Measurements from ENCODE around the gene TRAPPC12. TPM values are rescaled to one million over a fixed set of nuclear protein-coding genes. Genes with fewer than 3 reads are reported as not detected.
"Not testable (repeated sequence)": the region's sequence is repeated elsewhere in the genome, so short reads cannot be mapped to it uniquely, and the experiment has no call there.

Gene TRAPPC12
- total RNA-seq, 3 donors from 2014 or later, result 79.9 to 89.4 (median 84.5) TPM

DNA sequence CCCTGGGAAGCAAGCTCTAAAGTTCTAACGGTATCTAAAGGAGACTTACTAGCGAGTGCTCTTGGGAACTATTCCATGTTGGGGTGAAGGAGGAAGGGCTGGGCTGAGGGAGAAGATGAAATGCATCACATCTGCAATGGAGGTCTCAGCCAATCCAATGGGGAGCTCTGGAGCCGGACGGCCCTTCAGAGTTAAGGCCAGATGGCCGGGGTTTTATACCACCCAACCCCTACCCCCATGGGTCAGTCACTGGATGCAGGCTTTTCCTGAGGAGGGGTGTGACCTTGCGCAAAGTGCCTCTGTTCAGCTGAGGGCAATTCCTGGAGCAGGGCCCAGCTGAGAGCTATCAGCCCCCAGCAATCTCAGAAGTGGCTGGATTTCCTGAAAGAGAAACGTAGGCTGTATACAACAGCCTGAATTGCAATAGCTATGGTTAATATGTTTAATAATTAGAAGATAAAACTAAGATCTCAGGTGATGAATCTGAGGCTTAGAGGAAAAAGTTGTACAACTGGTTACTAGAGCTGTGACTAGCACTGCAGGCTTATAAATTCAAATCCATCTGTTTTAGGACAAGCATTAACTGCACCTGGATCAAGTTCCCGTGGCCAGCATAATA, 23.4 kb upstream of the TRAPPC12 start:
- peaks cover 4% of the 10 kb centered on the region for H3K9me3 Mint-ChIP-seq
- H3K4me3 Mint-ChIP-seq, result no peak overlapping the region
- peaks cover 26% of the 10 kb centered on the region for H3K36me3 Mint-ChIP-seq (ENCODE audit: insufficient read depth)
- H3K27me3 Mint-ChIP-seq (ENCODE audit: low read depth), result no peaks in the 10 kb centered on the region
- H3K4me1 Mint-ChIP-seq (ENCODE audit: low read depth), result peaks cover 21% of the 10 kb centered on the region
- DNase-seq, result no peak
- no peak for ATAC-seq

DNA sequence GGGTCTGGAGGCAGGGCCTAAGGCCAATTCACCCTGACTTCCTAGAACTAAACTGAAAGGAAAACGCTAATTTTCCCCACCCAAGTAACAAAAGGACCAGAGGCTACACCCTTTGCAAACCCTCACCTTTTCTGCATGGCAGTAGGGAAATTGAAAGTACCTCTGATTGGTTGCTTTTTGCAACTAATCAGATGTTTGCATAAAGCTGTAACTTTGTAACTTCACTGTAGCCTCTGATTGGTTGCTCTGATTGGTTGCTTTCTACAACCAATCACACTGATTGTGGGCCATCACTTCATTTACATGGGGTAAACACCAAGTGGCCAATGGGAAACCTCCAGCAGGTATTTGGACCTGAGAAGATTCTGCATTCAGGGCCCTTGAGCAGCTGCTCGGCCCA, 22.7 kb upstream of the TRAPPC12 start:
- Mint-ChIP-seq H3K27me3 (ENCODE audit: low read depth) (no peaks in the 10 kb centered on the region), H3K9me3 (peaks cover 4% of the 10 kb centered on the region), H3K36me3 (ENCODE audit: insufficient read depth) (peaks cover 21% of the 10 kb centered on the region), H3K4me1 (ENCODE audit: low read depth) (peaks cover 23% of the 10 kb centered on the region), H3K4me3 (no peak overlapping the region)
- DNase-seq (no peak), ATAC-seq (no peak)

GRCh38 chr2:3357446-3357845, 22.0 kb upstream of the TRAPPC12 start:
- not testable (repeated sequence) for H3K9me3 Mint-ChIP-seq; H3K27me3 Mint-ChIP-seq (ENCODE audit: low read depth); ATAC-seq; H3K4me3 Mint-ChIP-seq; DNase-seq
- Mint-ChIP-seq H3K4me1 (ENCODE audit: low read depth) (peaks cover 23% of the 10 kb centered on the region), H3K36me3 (ENCODE audit: insufficient read depth) (peaks cover 19% of the 10 kb centered on the region)

GRCh38 chr2:3357926-3358325, 21.6 kb upstream of the TRAPPC12 start:
- no peak for DNase-seq
- no peak overlapping the region for H3K4me3 Mint-ChIP-seq
- no peaks in the 10 kb centered on the region for H3K27me3 Mint-ChIP-seq (ENCODE audit: low read depth)
- peaks cover 16% of the 10 kb centered on the region for H3K36me3 Mint-ChIP-seq (ENCODE audit: insufficient read depth)
- peaks cover 27% of the 10 kb centered on the region for H3K4me1 Mint-ChIP-seq (ENCODE audit: low read depth)
- no peaks in the 10 kb centered on the region for H3K9me3 Mint-ChIP-seq
- ATAC-seq, result no peak

GRCh38 chr2:3361518-3362389, 17.7 kb upstream of the TRAPPC12 start:
- no peaks in the 10 kb centered on the region for H3K9me3 Mint-ChIP-seq

GRCh38 chr2:3365219-3365618, 14.3 kb upstream of the TRAPPC12 start:
- H3K9me3 Mint-ChIP-seq, result no peaks in the 10 kb centered on the region

More at GRCh38 chr2:3361518-3362389, 17.7 kb upstream of the TRAPPC12 start:
- Mint-ChIP-seq H3K36me3 (ENCODE audit: insufficient read depth) (peaks cover 3% of the 10 kb centered on the region), H3K4me1 (ENCODE audit: low read depth) (peaks cover 34% of the 10 kb centered on the region), H3K27me3 (ENCODE audit: low read depth) (no peaks in the 10 kb centered on the region), H3K4me3 (no peak overlapping the region)
- DNase-seq (no peak), ATAC-seq (no peak)

GRCh38 chr2:3368261-3368722, 11.2 kb upstream of the TRAPPC12 start:
- H3K4me3 Mint-ChIP-seq, result no peak overlapping the region
- no peak for DNase-seq
- H3K27me3 Mint-ChIP-seq (ENCODE audit: low read depth), result no peaks in the 10 kb centered on the region
- H3K9me3 Mint-ChIP-seq, result no peaks in the 10 kb centered on the region
- ATAC-seq, result no peak
- peaks cover 21% of the 10 kb centered on the region for H3K4me1 Mint-ChIP-seq (ENCODE audit: low read depth)
- peaks cover 12% of the 10 kb centered on the region for H3K36me3 Mint-ChIP-seq (ENCODE audit: insufficient read depth)

More at GRCh38 chr2:3365219-3365618, 14.3 kb upstream of the TRAPPC12 start:
- no peak for DNase-seq
- Mint-ChIP-seq H3K36me3 (ENCODE audit: insufficient read depth) (peaks cover 16% of the 10 kb centered on the region), H3K4me1 (ENCODE audit: low read depth) (peaks cover 32% of the 10 kb centered on the region), H3K4me3 (no peak overlapping the region), H3K27me3 (ENCODE audit: low read depth) (no peaks in the 10 kb centered on the region)
- ATAC-seq, result no peak

DNA sequence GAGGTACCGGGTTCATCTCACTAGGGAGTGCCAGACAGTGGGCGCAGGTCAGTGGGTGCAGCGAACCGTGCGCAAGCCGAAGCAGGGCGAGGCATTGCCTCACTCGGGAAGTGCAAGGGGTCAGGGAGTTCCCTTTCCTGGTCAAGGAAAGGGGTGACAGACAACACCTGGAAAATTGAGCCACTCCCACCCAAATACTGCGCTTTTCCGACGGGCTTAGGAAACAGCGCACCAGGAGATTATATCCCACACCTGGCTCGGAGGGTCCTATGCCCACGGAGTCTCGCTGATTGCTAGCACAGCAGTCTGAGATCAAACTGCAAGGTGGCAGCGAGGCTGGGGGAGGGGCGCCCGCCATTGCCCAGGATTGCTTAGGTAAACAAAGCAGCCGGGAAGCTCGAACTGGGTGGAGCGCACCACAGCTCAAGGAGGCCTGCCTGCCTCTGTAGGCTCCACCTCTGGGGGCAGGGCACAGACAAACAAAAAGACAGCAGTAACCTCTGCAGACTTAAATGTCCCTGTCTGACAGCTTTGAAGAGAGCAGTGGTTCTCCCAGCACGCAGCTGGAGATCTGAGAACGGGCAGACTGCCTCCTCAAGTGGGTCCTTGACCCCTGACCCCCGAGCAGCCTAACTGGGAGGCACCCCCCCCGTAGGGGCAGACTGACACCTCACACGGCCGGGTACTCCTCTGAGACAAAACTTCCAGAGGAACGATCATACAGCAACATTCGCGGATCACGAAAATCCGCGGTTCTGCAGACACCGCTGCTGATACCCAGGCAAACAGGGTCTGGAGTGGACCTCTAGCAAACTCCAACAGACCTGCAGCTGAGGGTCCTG, 9.9 kb upstream of the TRAPPC12 start:
- not testable (repeated sequence) for H3K27me3 Mint-ChIP-seq (ENCODE audit: low read depth); DNase-seq; H3K9me3 Mint-ChIP-seq; ATAC-seq; H3K4me3 Mint-ChIP-seq
- H3K36me3 Mint-ChIP-seq (ENCODE audit: insufficient read depth), result peaks cover 12% of the 10 kb centered on the region
- H3K4me1 Mint-ChIP-seq (ENCODE audit: low read depth), result peaks cover 21% of the 10 kb centered on the region

DNA sequence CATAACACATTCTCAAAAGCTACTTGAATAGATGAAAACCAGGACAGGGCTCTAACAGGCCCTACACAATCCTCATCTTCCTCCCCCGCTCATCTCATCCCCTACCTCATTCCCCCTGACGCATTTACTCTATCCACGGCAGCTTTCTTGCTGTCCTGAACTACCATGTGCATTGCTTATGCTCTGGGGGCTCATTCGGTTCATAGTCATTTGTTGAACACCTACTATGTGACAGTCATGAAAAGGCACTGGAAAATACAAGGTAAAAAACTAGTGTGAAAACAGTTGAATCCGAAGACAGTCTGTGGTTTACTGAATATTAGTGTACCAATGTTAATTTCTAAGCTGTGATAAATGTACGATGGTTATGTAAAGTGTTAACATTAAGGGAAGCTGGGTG, 2.7 kb upstream of the TRAPPC12 start:
- no peaks in the 10 kb centered on the region for H3K9me3 Mint-ChIP-seq
- DNase-seq (no peak), ATAC-seq (no peak)
- H3K27me3 Mint-ChIP-seq (ENCODE audit: low read depth), result no peaks in the 10 kb centered on the region
- peak overlapping the region; percentile 97 for H3K4me3 Mint-ChIP-seq
- H3K36me3 Mint-ChIP-seq (ENCODE audit: insufficient read depth), result peaks cover 7% of the 10 kb centered on the region
- H3K4me1 Mint-ChIP-seq (ENCODE audit: low read depth), result peaks cover 35% of the 10 kb centered on the region

GRCh38 chr2:3377279-3377611, 2.2 kb upstream of the TRAPPC12 start:
- no peaks in the 10 kb centered on the region for H3K27me3 Mint-ChIP-seq (ENCODE audit: low read depth)
- H3K4me3 Mint-ChIP-seq, result peak overlapping the region; percentile 97
- no peak for DNase-seq
- no peaks in the 10 kb centered on the region for H3K9me3 Mint-ChIP-seq
- ATAC-seq, result peak; percentile 45 to 51
- peaks cover 8% of the 10 kb centered on the region for H3K36me3 Mint-ChIP-seq (ENCODE audit: insufficient read depth)
- H3K4me1 Mint-ChIP-seq (ENCODE audit: low read depth), result peaks cover 36% of the 10 kb centered on the region

GRCh38 chr2:3377612-3378432, 1.7 kb upstream of the TRAPPC12 start, which contains the start of gene EIPR1:
Gene EIPR1 (minus strand): TSS chr2:3377818. CDS start chr2:3377689, 129 bp downstream.
- peaks cover 38% of the 10 kb centered on the region for H3K4me1 Mint-ChIP-seq (ENCODE audit: low read depth)
- ATAC-seq (peak; percentile 80 to 84), DNase-seq (peak; percentile 92)
- no peaks in the 10 kb centered on the region for H3K27me3 Mint-ChIP-seq (ENCODE audit: low read depth)
- H3K9me3 Mint-ChIP-seq, result no peaks in the 10 kb centered on the region
- H3K4me3 Mint-ChIP-seq, result peak within 1 kb of the TSS; percentile 97
- H3K36me3 Mint-ChIP-seq (ENCODE audit: insufficient read depth), result peaks cover 8% of the 10 kb centered on the region

DNA sequence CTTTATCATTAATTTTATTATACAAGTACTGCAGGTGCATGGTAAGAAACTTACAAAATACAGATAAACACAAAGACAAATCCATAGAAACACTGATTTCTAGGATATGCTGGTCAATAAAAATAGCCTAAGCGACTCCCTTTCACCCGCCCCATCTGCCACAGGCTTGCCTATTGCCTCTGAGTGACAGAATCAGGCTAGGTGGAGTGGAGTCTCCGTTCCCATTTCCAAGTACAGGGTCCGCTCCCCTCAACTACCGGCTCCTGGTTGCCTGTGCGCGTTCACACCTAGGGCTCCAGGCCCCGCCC, 201 bp upstream of the TRAPPC12 start:
- Mint-ChIP-seq H3K36me3 (ENCODE audit: insufficient read depth) (peaks cover 10% of the 10 kb centered on the region), H3K27me3 (ENCODE audit: low read depth) (no peaks in the 10 kb centered on the region), H3K9me3 (no peaks in the 10 kb centered on the region), H3K4me1 (ENCODE audit: low read depth) (peaks cover 42% of the 10 kb centered on the region), H3K4me3 (peak overlapping the region; percentile 97)
- no peak for DNase-seq
- ATAC-seq, result no peak

- Mint-ChIP-seq H3K9me3 (no peaks in the 10 kb centered on the region), H3K36me3 (ENCODE audit: insufficient read depth) (peaks cover 33% of the 10 kb centered on the region), H3K27me3 (ENCODE audit: low read depth) (no peaks in the 10 kb centered on the region), H3K4me1 (ENCODE audit: low read depth) (peaks cover 24% of the 10 kb centered on the region), H3K4me3 (no peak overlapping the region)
- DNase-seq, result no peak
- ATAC-seq, result no peak
Observed at GRCh38 chr2:3386448-3386958, 7.0 kb downstream of the TRAPPC12 start.

Measured in activated T-cell treated with anti-CD3 and anti-CD28 coated beads, Interleukin-2, amount 50 U/mL, for 4 hours (primary cell).